ENCODE data around the gene CDK14. TPM values are rescaled to one million over a fixed set of nuclear protein-coding genes. Genes with fewer than 3 reads are reported as not detected.

The CDK14 gene
- total RNA-seq, 2 donors from 2014 or later, result 5.1 to 5.5 TPM

DNA sequence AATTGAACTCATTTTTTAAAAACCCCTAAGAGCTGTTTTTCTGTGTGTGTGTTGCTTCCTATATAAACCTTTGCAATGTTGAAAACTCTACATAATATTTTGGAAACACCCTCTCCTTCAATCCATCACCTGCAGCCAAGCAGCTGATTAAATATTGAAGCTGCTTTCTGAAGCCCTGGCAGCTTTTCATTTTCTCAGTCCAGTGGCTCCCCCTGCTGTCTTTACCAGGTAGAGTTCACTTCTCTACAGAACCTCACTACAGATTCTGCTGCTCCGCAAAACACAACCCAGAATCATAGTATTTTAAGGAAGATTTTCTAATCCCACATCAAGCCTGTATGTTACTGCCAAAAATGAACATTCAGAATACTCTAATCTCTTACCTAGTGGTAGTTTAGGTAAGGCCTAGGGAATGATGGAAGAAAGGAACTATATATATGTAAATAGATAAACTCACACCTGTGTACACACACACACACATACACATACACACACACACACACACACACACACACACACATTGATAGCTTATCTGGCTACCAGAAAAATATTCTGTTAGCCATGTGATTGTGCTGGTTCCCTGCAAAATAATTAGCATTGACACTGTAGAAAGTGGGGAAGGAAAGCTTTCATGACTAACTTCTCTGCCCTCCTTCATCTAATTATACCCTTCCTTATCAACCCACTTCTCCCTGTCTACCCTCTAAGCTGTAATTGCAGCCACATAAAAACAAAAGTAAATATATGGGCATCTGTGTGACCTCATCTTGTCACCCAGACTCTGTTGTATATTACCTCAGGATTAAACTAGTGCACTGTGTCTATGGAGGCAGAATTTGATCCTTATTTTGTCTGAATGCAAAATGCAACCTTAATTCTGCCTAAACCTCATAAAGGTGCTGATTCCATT is 438.6 kb downstream of the CDK14 start:
- intact Hi-C loops (cut with DNase I, micrococcal nuclease), result loop anchor here in 1 of 2 donors (10.0 kb wide), 1 partner anchor 580 kb away; no protein-coding TSS in a partner anchor
- ATAC-seq (peak; percentile 76), DNase-seq (peak in 1 of 2 donors; percentile 55)

GRCh38 chr7:91039033-91039432 is 442.9 kb downstream of the CDK14 start:
- intact Hi-C loops (cut with DNase I, micrococcal nuclease), result loop anchor here in 1 of 2 donors (10.0 kb wide), 1 partner anchor 584 kb away; no protein-coding TSS in a partner anchor
- DNase-seq (no peak), ATAC-seq (no peak)

- DNase-seq (no peak), ATAC-seq (no peak)
- intact Hi-C loops (cut with DNase I, micrococcal nuclease), result no loop called here
Measured at GRCh38 chr7:91041141-91041540, 445.0 kb downstream of the CDK14 start.

GRCh38 chr7:91041901-91042484 is 445.9 kb downstream of the CDK14 start:
- no peak for DNase-seq
- intact Hi-C loops (cut with DNase I, micrococcal nuclease), result no loop called here
- ATAC-seq, result no peak

DNA sequence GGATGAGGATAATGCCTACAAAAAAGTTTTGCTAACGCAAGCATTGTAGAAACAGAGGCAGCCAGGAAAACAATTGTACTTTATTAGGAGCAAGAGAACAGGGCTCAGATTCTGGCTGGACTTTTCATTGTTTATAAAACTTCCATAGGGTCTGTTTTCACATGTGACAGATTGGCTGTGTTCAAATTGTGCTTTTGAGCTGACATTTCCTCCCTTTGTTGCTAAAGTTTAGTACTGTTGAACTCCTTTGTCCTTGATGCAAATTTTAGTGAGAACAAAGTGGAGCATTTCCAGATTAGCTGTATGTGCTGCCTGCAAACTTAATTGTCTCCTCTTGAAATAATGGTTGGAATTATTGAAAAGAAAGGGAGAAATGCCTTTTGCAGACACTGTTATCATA is 447.1 kb downstream of the CDK14 start:
- DNase-seq (no peak), ATAC-seq (no peak)
- intact Hi-C loops (cut with DNase I, micrococcal nuclease), result no loop called here

DNA sequence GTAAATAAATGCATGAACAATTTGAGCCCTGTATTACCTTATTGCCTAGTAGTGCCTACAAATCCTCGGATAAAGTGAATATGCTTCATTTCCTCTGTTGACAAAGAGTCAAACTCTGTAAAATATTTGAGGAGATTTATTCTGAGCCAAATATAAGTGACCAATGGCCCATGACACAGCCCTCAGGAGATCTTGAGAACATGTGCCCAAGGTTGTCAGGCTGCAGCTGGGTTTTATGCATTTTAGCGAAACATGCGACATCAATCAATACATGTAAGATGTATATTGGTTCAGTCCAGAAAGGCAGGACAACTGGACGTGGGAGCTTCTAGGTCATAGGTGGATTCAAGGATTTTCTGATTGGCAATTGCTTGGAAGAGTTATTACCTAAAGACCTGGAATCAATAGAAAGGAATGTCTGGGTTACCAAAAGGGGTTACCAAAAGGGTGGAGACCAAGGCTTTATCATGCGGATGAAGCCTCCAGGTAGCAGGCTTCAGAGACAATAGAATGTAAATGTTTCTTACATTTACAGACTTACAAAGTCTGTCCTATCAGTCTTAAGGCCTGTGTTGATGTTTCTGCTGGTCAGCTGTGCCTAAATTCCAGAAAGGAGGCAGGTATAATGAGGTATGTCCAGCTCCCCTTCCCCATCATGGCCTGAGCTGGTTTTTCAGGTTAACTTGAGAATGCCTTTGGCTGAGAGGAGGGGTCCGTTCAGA is 448.0 kb downstream of the CDK14 start:
- ATAC-seq (no peak), DNase-seq (no peak)
- intact Hi-C loops (cut with DNase I, micrococcal nuclease), result no loop called here

DNA sequence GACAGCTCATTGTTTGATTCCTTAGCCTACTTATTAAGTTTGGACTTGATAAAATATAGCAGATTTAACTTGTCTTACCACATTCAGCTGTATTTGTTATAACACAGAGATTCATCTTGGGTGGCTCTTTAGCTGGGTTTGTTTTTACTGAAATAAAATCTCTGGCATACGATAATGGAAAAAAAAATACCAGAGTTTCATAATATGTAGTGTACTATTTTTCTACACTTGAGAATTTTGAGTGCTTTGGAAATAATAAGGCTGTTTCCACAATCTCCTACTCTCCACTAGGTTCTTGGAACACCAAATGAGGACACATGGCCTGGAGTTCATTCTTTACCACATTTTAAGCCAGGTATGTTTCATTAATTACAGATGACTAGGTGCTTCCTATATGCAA is 449.5 kb downstream of the CDK14 start:
- intact Hi-C loops (cut with DNase I, micrococcal nuclease), result no loop called here
- ATAC-seq (no peak), DNase-seq (no peak)

GRCh38 chr7:91046322-91047089 is 450.4 kb downstream of the CDK14 start:
- intact Hi-C loops (cut with DNase I, micrococcal nuclease), result no loop called here

DNA sequence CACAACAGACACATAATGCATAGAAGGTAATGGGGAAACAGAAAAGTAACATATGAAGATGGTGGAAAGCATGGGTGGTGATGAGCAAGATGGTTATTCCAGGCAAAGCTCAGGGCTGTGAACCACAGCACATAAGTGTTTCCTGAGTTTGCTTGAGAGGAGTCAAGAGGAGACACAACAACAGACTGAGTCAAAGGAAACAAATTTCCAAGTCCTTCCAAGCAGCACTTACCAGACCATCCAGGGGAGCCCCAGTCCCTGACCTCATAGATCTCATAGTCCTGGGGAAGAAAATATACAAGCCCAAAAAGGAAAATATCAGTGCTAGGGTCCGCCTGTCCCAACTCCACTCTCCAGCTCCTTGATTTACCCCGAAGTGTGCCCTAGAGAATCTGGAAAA is 451.5 kb downstream of the CDK14 start:
- DNase-seq (no peak), ATAC-seq (no peak)
- intact Hi-C loops (cut with DNase I, micrococcal nuclease), result no loop called here

More at GRCh38 chr7:91046322-91047089, 450.4 kb downstream of the CDK14 start:
- ATAC-seq, result no peak
- no peak for DNase-seq

GRCh38 chr7:91050677-91051076 is 454.6 kb downstream of the CDK14 start:
- no peak for DNase-seq
- ATAC-seq, result no peak
- intact Hi-C loops (cut with DNase I, micrococcal nuclease), result no loop called here

DNA sequence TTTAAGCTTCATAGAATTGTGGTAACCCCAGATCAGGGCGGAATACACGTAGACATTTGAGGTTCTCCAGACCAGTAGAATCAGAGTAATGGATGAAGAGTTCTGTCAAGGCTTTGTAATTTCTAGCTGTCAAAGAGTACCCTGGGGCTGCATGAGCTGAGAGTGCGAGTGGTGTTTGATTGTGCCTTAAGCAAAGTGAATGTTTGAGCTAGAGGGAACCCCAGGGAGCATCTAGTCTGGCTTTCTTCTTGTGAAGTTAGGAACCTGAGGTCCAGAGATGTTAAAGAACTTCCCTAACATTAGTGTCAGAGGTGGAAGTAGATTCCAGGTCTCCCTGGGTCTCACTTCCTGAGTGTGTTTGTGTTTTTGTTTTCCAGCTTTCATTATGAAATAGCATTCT is 455.8 kb downstream of the CDK14 start:
- ATAC-seq (no peak), DNase-seq (no peak)
- intact Hi-C loops (cut with DNase I, micrococcal nuclease), result no loop called here

DNA sequence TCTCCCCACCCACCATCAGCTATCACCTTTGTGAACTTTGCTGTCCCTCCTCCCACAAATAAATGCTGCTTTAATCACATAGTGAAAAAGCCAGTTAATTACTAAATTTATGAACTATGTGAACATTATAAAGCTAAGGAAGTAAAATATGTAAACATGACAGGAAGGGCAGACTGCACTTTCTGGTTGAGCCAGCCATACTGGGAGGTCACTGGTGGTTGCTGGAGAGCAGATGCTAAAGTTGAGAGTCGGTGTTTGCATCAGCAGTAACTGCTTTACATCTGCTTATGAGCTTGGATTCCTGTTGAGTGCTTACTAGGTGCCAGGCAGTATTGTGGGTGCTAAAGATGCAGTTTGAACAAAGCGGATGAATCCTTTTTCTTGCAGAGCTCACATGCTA is 458.3 kb downstream of the CDK14 start:
- ATAC-seq, result no peak
- intact Hi-C loops (cut with DNase I, micrococcal nuclease), result no loop called here
- no peak for DNase-seq

DNA sequence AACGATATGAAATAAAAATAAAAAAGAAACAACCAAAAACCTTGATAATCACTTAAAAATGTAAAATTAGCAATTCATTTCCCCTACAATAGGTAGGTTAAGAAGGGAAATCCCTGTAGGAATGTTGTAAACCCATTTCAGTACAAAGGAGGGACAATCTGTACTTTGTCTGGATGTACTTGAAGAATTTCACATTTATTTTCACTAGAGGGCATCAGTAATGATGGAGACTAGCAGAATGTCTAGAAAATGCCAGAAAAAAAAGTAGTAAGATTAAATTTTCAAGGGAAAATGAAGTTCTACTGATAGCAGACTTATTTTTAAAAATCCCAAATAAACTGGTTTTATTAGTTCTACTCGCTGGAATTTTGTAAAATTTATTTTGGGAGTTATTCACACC is 459.1 kb downstream of the CDK14 start:
- ATAC-seq (no peak), DNase-seq (no peak)
- intact Hi-C loops (cut with DNase I, micrococcal nuclease), result no loop called here

- no peak for ATAC-seq
- no peak for DNase-seq
- intact Hi-C loops (cut with DNase I, micrococcal nuclease), result no loop called here
Measured at GRCh38 chr7:91062713-91063112, 466.6 kb downstream of the CDK14 start.

DNA sequence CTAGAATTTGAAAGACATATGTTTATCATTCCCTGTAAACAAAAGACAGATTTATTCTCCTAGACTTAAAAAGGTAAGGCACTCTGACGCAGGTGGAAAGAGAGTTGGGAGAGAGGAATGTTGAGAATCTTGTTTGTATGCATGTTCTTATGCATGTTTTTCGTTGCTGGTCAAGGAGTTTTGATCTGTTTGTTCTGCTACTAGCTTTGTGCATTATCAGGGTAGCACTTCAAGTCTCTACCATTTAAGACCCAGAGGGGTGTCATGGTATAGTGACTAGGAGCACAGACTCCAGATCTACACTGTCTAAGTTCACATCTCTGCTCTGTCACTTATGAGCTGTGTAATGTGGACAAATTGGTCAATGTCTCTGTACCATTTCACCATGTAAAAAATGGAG is 467.9 kb downstream of the CDK14 start:
- ATAC-seq, result no peak
- DNase-seq, result no peak
- intact Hi-C loops (cut with DNase I, micrococcal nuclease), result no loop called here

DNA sequence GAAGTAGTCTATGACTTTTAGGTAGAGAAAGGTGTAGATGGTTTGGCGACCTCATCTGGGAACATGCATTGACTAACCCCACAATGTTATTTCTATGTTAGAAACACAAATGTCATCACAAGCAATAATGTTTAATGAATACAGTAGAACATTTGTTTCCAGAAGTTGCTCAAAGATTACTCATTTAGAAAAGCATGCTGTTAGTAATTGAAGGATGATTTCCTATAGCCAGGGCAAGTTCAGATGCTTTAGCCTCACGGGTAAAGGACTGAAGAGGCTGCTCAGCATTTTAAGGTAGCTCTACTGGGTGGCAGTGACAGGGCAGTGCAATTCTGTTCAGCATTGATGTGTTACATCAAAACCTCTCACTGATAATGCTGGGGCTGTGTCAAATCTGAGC is 468.8 kb downstream of the CDK14 start:
- no peak for ATAC-seq
- intact Hi-C loops (cut with DNase I, micrococcal nuclease), result no loop called here
- DNase-seq, result no peak

- ATAC-seq, result no peak
- intact Hi-C loops (cut with DNase I, micrococcal nuclease), result no loop called here
- DNase-seq, result no peak
Measured at GRCh38 chr7:91066627-91067026, 470.5 kb downstream of the CDK14 start.

GRCh38 chr7:91067242-91067641 is 471.1 kb downstream of the CDK14 start:
- intact Hi-C loops (cut with DNase I, micrococcal nuclease), result no loop called here
- no peak for ATAC-seq
- DNase-seq, result no peak

GRCh38 chr7:91068136-91068795 is 472.1 kb downstream of the CDK14 start:
- DNase-seq (no peak), ATAC-seq (no peak)
- intact Hi-C loops (cut with DNase I, micrococcal nuclease), result no loop called here

Measured in left colon (tissue), 2 donors.